Body of pancreas (tissue), 4 donors: ENCODE data around the gene PBX3.

Experiments used
- CTCF ChIP-seq, 7 experiments: fragments of 450-650 bp in 4 of 7; fragments of 200-600 bp in 3 of 7; sonication (generic) in 3 of 7; IDR thresholded peaks; one replicate each; pipeline ENCODE4 v1.5.1; 2016 to 2019; ENCODE audit warnings: antibody characterized with exemption in 7 of 7
- POLR2A ChIP-seq, 3 donors: fragments of 450-650 bp; IDR thresholded peaks; one replicate each; pipeline ENCODE4 v1.6.1; 2016; ENCODE audit warnings: antibody characterized with exemption in 3 of 3, mild to moderate bottlenecking in 2 of 3

GRCh38 chr9:125926936-125927335 lies 179.8 kb downstream of the PBX3 start:
- TF ChIP-seq POLR2A (IDR thresholded peaks at IDR 0.05) (no peak), CTCF (IDR thresholded peaks at IDR 0.05) (no peak)
